ENCODE results near the gene CLPTM1L. TPM values are rescaled to one million over a fixed set of nuclear protein-coding genes. Genes with fewer than 3 reads are reported as not detected.
"Not testable (repeated sequence)": the region's sequence is repeated elsewhere in the genome, so short reads cannot be mapped to it uniquely, and the experiment has no call there.

Gene CLPTM1L
- total and polyA plus RNA-seq, 9 donors: 28.1 to 96.2 (median 49.0) TPM

- H3K27ac ChIP-seq: no peak overlapping the region
- H3K4me1 ChIP-seq (ENCODE audit: insufficient read depth): no peaks in the 10 kb centered on the region
- WGBS, 3 donors: 83 to 86% (median 84%) methylated on average over 18 to 20 of the region's 20 CpGs
- H3K4me3 ChIP-seq: no peak overlapping the region
- H3K36me3 ChIP-seq: no peaks in the 10 kb centered on the region
- H3K27me3 ChIP-seq: no peaks in the 10 kb centered on the region
- TF ChIP-seq POLR2A (IDR thresholded peaks at IDR 0.05) (no peak), CTCF (IDR thresholded peaks at IDR 0.05) (no peak), EP300 (IDR thresholded peaks at IDR 0.05) (no peak)
- intact Hi-C loops (cut with DNase I): no loop called here
- no peaks in the 10 kb centered on the region for H3K9me3 ChIP-seq
- no peak for DNase-seq
Observed at GRCh38 chr5:1276930-1277329, 68.0 kb downstream of the CLPTM1L start.

- H3K4me3 ChIP-seq; DNase-seq; H3K36me3 ChIP-seq; H3K27ac ChIP-seq; intact Hi-C loops (cut with DNase I); H3K4me1 ChIP-seq (ENCODE audit: insufficient read depth); H3K27me3 ChIP-seq; H3K9me3 ChIP-seq: not testable (repeated sequence)
- WGBS, 3 donors: 58 to 69% (median 65%) methylated on average over 10 of the region's 10 CpGs
Observed at GRCh38 chr5:1275397-1276391, 69.2 kb downstream of the CLPTM1L start.

GRCh38 chr5:1274471-1274870, 70.4 kb downstream of the CLPTM1L start:
- TF ChIP-seq EP300 (IDR thresholded peaks at IDR 0.05) (no peak), CTCF (IDR thresholded peaks at IDR 0.05) (no peak), POLR2A (IDR thresholded peaks at IDR 0.05) (no peak)
- H3K9me3 ChIP-seq: no peaks in the 10 kb centered on the region
- H3K4me3 ChIP-seq: no peak overlapping the region
- H3K4me1 ChIP-seq (ENCODE audit: insufficient read depth): no peaks in the 10 kb centered on the region
- no peak overlapping the region for H3K27ac ChIP-seq
- no peak for DNase-seq
- intact Hi-C loops (cut with DNase I): no loop called here
- 76 to 87% (median 81%) methylated on average over 16 of the region's 16 CpGs for WGBS, 3 donors
- H3K36me3 ChIP-seq: no peaks in the 10 kb centered on the region
- no peaks in the 10 kb centered on the region for H3K27me3 ChIP-seq

- Histone ChIP-seq H3K36me3 (no peaks in the 10 kb centered on the region), H3K4me3 (no peak overlapping the region), H3K27ac (no peak overlapping the region), H3K27me3 (no peaks in the 10 kb centered on the region), H3K9me3 (no peaks in the 10 kb centered on the region), H3K4me1 (ENCODE audit: insufficient read depth) (no peaks in the 10 kb centered on the region)
- 92 to 94% (median 93%) methylated on average over 18 to 20 of the region's 20 CpGs for WGBS, 3 donors
- no peak for DNase-seq
- TF ChIP-seq POLR2A (IDR thresholded peaks at IDR 0.05): no peak
- no peak for TF ChIP-seq EP300 (IDR thresholded peaks at IDR 0.05)
- no peak for TF ChIP-seq CTCF (IDR thresholded peaks at IDR 0.05)
- intact Hi-C loops (cut with DNase I): no loop called here
Observed at GRCh38 chr5:1273745-1274144, 71.2 kb downstream of the CLPTM1L start.

- Histone ChIP-seq H3K4me3 (no peak overlapping the region), H3K27me3 (no peaks in the 10 kb centered on the region), H3K4me1 (ENCODE audit: insufficient read depth) (no peaks in the 10 kb centered on the region), H3K27ac (no peak overlapping the region), H3K36me3 (no peaks in the 10 kb centered on the region), H3K9me3 (no peaks in the 10 kb centered on the region)
- DNase-seq: no peak
- TF ChIP-seq CTCF (IDR thresholded peaks at IDR 0.05) (no peak), EP300 (IDR thresholded peaks at IDR 0.05) (no peak), POLR2A (IDR thresholded peaks at IDR 0.05) (no peak)
- 94 to 96% (median 95%) methylated on average over 21 of the region's 21 CpGs for WGBS, 3 donors
- intact Hi-C loops (cut with DNase I): no loop called here
Observed at GRCh38 chr5:1272201-1272600, 72.7 kb downstream of the CLPTM1L start.
